Measurements from ENCODE around the gene SRGAP2B.
"Not testable (repeated sequence)": the region's sequence is repeated elsewhere in the genome, so short reads cannot be mapped to it uniquely, and the experiment has no call there.

The SRGAP2B gene

DNA sequence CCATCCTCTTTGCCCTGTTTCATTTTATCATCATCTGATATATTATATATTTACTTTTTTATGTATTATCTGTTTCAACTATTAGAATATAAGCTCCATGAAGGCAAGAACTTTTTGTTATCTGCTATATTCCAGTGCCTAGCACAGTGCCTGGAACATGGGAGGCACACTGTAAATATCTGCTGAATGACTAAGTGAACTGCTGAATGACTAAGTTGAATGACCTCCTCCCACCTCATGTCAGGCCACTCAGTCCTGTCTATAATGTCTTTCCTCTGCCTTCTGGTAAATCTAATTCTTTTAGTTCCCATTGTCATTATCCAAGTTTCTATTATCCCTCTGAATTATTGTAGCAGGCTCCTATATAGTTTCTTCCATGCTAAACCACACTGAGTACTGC, 156.5 kb downstream of the SRGAP2B start:
- DNase-seq = not testable (repeated sequence)

DNA sequence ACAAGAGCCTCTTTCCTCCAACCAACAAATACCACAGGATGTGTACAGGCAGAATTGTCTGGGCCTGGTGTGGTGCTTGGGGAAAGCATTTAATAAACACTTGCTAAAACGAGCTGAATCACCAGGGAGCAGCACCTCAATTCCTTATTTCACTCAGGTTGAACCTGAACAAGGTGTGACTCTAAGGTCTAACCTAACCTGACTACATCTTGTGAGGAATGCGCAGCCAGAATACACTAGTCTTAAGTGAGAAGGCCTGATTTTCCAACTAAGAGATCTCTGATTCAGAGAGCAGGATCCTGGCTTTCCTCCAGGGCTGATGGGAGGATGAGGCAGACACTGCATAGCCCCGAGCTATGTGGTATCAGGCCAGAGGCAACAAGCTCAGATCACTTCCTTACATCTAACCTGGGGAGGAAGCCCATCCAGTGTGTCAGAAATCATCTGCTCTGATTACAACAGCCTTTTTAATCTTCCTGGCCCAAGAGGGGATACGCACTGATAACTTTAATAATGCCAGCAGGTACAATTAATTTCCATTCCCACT, 158.9 kb downstream of the SRGAP2B start:
- not testable (repeated sequence) for DNase-seq

GRCh38 chr1:144935310-144935709, 159.8 kb downstream of the SRGAP2B start:
- not testable (repeated sequence) for DNase-seq

GRCh38 chr1:144933014-144933413, 162.1 kb downstream of the SRGAP2B start:
- not testable (repeated sequence) for DNase-seq

GRCh38 chr1:144932153-144932552, 163.0 kb downstream of the SRGAP2B start:
- not testable (repeated sequence) for DNase-seq

GRCh38 chr1:144931553-144931952, 163.6 kb downstream of the SRGAP2B start:
- DNase-seq = not testable (repeated sequence)

DNA sequence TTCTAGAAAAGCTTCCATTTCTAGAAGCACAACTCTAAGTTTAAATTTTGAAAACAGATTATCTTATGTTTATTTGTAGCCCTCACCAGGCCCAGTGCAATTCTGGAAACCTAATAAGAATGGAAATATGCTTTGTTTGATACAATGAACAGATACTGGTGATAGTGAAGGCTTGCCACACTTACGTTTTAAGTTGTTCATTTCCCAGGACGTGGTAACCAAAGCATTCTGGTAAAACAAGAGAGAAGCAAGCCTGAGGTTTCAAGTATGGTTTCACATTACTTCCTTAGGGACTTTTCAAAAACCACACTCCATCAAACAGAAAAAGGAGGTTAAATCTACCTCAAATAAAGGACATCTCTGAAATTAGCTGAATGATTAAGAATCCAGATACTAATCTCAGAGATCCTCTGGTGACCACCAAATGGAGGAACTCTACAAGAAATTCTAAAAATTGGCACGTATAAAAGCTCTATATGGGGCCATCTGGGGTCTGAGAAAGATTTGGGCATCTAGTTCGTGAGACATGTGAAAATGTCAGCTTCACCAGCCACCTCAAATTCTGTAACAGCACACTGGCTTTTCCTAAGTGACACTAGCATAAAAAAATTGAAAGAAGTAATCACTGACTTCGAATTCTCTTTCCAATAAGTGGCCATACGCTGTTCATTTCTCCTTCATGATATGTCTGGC, 164.9 kb downstream of the SRGAP2B start:
- not testable (repeated sequence) for DNase-seq

GRCh38 chr1:144927292-144927691, 167.8 kb downstream of the SRGAP2B start:
- not testable (repeated sequence) for DNase-seq

- not testable (repeated sequence) for DNase-seq
Measured at GRCh38 chr1:144923640-144924039, 171.5 kb downstream of the SRGAP2B start.

- not testable (repeated sequence) for DNase-seq
Measured at GRCh38 chr1:144922785-144923184, 172.3 kb downstream of the SRGAP2B start.

DNA sequence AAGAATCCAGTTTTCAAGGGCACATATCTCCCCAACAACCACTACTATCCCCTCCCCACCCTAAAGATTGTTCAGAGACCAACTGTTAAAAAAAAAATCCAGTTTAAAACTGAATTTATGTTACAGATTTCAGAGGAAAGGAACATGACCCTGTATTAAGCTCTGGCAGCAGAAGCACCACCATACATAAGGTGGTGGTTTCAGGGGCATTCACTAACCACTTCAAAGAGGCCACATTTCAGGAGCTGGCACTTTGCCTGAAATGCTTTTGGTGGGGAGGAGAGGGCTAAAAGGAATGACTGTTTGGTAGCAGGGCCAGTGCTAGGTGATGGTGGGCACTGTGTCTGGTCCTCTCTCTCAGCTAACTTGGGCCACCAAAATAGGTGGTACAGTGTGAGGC, 176.0 kb downstream of the SRGAP2B start:
- DNase-seq = not testable (repeated sequence)

- DNase-seq = not testable (repeated sequence)
Measured at GRCh38 chr1:144918027-144918603, 177.0 kb downstream of the SRGAP2B start.

- not testable (repeated sequence) for DNase-seq
Measured at GRCh38 chr1:144917154-144918026, 177.7 kb downstream of the SRGAP2B start.

DNA sequence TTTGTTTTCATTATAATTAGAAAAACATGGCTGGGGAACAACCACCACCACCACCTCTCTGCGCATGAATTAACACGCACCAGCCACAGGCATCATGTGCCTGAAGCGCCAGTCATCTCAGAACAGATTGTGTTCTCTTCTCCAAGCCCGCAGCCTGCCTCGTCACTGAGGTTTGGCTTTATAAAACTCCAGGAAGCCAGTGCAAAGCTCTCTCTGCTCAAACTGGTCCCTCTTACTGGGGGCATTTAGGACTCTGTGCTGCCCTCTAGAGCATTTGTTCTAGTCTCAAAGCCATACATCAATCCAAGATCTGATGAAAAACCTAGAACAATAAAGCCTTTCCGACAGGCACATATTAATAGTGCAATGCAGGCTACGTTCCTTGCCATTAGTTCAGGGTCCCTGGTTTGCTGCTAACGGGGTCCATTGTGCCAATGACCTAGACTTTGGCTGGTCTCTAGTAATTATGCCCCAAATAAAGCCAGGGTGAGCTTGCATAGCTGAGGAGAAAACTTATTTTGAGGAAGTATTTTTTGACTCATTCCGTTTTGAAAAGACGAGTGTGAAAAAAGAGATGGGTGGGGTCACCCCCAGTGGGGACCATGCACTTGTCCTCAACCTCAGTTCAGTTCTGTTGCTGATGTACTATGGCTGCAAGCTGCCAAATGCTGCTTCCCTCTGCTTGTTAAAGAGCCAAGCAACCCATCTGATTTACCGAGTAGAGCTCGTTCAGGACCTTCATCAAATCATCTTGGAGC, 181.0 kb downstream of the SRGAP2B start:
- not testable (repeated sequence) for DNase-seq

DNA sequence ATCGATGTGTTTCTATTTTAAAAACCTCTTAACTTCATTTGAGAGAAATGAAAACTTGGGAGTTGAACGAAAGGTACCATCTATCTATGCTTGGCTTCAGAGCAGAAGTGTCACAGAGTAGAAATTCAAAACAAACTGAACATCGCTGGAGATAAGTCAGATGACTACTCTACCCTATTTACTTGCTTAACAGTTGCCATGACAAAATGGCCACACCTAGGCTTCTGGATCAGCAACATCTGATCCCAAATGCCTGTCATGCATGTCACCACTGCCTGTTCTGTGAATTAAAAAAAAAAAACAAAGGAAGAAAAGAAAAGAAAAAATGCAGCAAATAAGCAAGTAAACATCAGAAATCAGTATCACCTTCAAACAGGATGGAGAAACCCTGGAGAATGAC, 181.7 kb downstream of the SRGAP2B start:
- not testable (repeated sequence) for DNase-seq

GRCh38 chr1:144910729-144911128, 184.4 kb downstream of the SRGAP2B start:
- DNase-seq = not testable (repeated sequence)

GRCh38 chr1:144900841-144901240, 194.3 kb downstream of the SRGAP2B start:
- not testable (repeated sequence) for DNase-seq

DNA sequence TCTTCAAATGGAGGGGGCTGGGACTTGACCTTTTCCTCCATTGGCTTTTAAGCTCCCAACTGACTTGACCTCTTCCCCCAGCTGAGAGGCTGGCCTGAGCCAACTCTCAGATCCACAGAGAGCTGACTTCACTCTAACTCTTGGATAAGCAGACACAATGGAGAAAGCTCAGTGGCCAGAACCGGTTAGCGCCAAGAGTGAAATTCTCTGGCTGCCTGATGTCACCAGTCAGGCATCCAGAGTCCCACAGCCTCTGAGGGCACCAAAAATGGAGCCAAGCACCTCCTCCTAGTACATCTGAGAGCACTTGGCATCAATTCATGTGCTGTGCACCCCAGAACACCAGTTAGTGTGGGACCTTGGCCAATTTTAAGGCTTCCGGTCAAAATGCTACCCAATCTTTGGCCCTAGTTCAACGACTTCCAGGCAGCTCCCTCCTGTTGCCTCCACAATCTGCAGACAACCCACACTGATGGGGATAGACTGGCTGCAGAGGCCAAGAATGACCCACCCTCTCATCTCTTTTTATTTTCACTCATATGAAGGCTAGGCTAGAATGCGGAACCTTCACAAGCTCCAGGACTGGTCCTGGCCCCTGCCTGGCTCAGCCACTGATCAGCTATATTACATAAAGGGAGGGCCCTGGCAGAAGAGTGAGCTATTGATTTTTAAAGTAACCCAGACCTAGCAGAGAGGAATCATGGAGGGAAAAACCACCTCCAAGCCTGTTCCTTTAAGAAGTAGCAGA, 200.5 kb downstream of the SRGAP2B start:
- not testable (repeated sequence) for DNase-seq

DNA sequence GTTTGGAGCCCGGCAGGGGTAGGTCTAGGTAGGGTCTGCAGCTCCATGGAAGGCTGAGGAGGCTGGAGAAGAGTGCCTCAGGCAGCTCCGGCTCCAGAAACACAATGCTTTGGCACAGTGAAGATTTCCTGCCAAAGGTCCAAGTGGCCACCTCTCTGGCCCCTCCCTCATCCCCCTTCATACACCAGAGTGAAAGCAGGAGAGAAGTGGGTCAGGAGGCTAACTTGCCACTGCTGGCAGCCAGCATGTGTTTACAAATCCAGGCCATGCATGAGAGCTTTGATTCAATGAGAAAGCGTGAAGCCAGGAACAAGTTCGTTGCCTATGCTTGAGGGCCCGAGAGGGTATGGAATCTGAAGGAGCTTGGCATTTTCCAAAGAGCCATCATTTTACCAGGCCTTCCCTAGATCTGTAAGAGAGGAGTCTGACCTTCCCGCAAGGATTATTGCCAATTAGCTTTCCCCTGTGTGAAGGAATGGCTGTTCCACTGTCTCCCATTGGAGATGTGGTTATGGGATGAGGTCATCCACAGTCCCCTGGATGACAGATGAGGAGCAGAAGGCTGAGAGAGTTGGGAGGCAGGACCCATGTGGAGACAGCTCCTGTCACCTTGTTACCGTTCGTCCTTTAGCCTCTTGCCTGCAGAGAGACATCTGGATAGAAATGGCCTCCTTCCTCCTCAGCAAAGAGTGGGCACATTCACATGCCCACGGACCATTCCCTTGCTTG, 201.3 kb downstream of the SRGAP2B start:
- not testable (repeated sequence) for DNase-seq

GRCh38 chr1:144893062-144893461, 202.1 kb downstream of the SRGAP2B start:
- not testable (repeated sequence) for DNase-seq

Data from midbrain (tissue), 1 donor.